GM12891 (cell line): Measurements from ENCODE around the gene UBR2.

Experiments
- DNase-seq: peaks from one replicate; pipeline ENCODE4 v3.0.0; 2011; ENCODE audit warnings: low spot score; ENCODE audit not compliant: insufficient read length
- FAIRE-seq: peaks from 2 replicates; lab custom pipeline; 2011; peaks lifted over from hg19 to GRCh38; lab: Jason Lieb, UNC
- PAX5 ChIP-seq: IDR thresholded peaks from 2 replicates; pipeline ENCODE4 v1.6.1; 2011; ENCODE audit warnings: low read length, moderate library complexity, mild to moderate bottlenecking; ENCODE audit not compliant: insufficient read depth, severe bottlenecking
- POLR2A ChIP-seq: IDR thresholded peaks from 2 replicates; pipeline ENCODE4 v1.6.1; 2011; ENCODE audit warnings: low read depth, low read length, control low read depth
- POLR2AphosphoS5 ChIP-seq: IDR thresholded peaks from 2 replicates; pipeline ENCODE4 v1.6.1; 2011; ENCODE audit warnings: low read depth, low read length, control low read depth
- POU2F2 ChIP-seq: IDR thresholded peaks from 2 replicates; pipeline ENCODE4 v1.6.1; 2011; ENCODE audit warnings: low read depth, mild to moderate bottlenecking, control low read depth, low read length, moderate library complexity
- SPI1 ChIP-seq: IDR thresholded peaks from 2 replicates; pipeline ENCODE4 v1.6.1; 2011; ENCODE audit warnings: low read depth, low read length, control low read depth
- TAF1 ChIP-seq: IDR thresholded peaks from 2 replicates; pipeline ENCODE4 v1.6.1; 2011; ENCODE audit warnings: low read depth, low read length, control low read depth

UBR2 gene

DNA sequence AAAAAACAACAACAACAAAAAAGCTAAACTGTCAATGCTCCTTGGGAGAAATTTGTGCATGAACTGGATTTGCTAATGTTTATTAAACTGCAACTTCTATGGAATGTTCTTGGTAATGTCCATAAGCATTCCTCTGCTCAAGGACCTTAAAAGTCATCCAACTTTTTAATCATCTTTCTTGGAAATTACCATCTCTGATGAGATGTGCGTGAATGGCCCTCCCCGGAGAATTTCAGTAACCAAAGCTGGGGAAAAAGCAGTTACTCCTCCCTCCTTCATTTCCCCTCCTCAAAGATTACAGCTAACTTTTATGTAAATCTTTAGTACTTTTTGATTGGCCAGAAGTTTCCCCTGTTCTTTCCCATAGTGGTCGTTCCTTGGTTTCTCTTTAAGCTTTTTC is 176.9 kb downstream of the UBR2 start:
- TF ChIP-seq POLR2A (no peak), PAX5 (no peak), POU2F2 (no peak), POLR2AphosphoS5 (no peak), TAF1 (no peak), SPI1 (no peak)
- FAIRE-seq (no peak), DNase-seq (no peak)

DNA sequence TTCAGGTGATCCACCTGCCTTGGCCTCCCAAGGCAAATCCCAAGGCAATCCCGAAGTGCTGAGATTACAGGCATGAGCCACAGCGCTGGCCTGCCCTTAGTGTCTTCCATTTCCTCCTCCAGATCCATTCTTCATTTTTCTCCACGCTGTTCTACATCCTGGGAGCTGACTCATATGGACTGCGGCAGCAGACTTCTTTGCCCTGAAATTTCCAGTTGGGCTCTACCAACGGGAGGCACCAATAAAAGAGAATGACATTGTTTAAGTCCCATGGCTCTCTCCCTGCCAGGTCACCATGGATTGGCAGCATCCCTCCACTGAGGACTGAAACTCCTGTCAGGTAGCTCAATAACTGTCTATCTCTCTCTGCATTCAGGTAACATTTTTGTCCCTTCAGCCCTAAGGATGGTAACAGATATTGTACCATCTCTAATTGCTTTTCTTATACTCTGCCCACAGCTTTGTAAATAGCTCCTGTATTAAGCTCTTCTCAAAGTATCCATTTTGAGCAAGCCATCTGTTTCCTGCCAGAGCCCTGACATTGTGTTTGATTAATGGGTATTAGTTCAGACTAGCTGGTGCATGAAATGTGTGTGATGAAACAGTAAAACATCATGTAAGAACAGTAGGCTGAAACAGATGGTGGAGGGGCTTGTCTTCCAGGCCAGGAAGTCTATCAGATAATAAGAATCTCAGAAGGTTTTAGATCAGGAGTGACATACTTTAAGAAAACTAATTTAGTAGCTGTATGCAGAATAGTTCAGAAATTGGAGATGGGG is 178.5 kb downstream of the UBR2 start:
- no peak for TF ChIP-seq TAF1
- no peak for TF ChIP-seq PAX5
- no peak for TF ChIP-seq POLR2A
- no peak for TF ChIP-seq POLR2AphosphoS5
- no peak for DNase-seq
- no peak for FAIRE-seq
